SK-N-SH treated with all-trans-retinoic acid at 6 μM for 48 hours (cell line): ENCODE results near the gene HDDC3.

Source experiments
- ATAC-seq: fragments of 200-7000 bp; cut with Tn5 transposase; 3 replicates; pipeline ENCODE4 v1.9.1; 2020; ENCODE audit warnings: mild to moderate bottlenecking, moderate library complexity
- ARNTL ChIP-seq: fragments of 450-650 bp; formaldehyde crosslinking; IDR thresholded peaks from 2 replicates; pipeline ENCODE4 v1.5.0; 2020; ENCODE audit warnings: low read depth, mild to moderate bottlenecking, moderate library complexity, borderline replicate concordance
- BACH2 ChIP-seq: fragments of 250-450 bp; sonication (Bioruptor Pico); IDR thresholded peaks from 2 replicates; pipeline ENCODE4 v1.9.0; 2021; ENCODE audit warnings: mild to moderate bottlenecking, borderline replicate concordance
- ESRRG ChIP-seq: fragments of 250-450 bp; sonication (Bioruptor Pico); IDR thresholded peaks from 2 replicates; pipeline ENCODE4 v1.6.1; 2021; ENCODE audit warnings: mild to moderate bottlenecking
- GLIS3 ChIP-seq: fragments of 250-450 bp; sonication (Bioruptor Pico); IDR thresholded peaks from 2 replicates; pipeline ENCODE4 v1.5.0; 2020; ENCODE audit warnings: mild to moderate bottlenecking, moderate library complexity
- ISL1 ChIP-seq: fragments of 250-450 bp; sonication (Bioruptor Pico); IDR thresholded peaks from 2 replicates; pipeline ENCODE4 v2.1.2; 2022; ENCODE audit warnings: mild to moderate bottlenecking, moderate library complexity
- OSR1 ChIP-seq: fragments of 250-450 bp; sonication (Bioruptor Pico); IDR thresholded peaks from 2 replicates; pipeline ENCODE4 v1.8.0; 2022; ENCODE audit warnings: moderate library complexity, mild to moderate bottlenecking, inconsistent platforms
- PPARA ChIP-seq: fragments of 250-450 bp; sonication (Bioruptor Pico); IDR thresholded peaks from 2 replicates; pipeline ENCODE4 v1.5.0; 2020; ENCODE audit warnings: mild to moderate bottlenecking, borderline replicate concordance
- RARB ChIP-seq: fragments of 250-450 bp; sonication (Bioruptor Pico); IDR thresholded peaks from 2 replicates; pipeline ENCODE4 v1.8.0; 2021; ENCODE audit warnings: mild to moderate bottlenecking, moderate library complexity
- SNAI2 ChIP-seq: fragments of 250-450 bp; sonication (Bioruptor Pico); IDR thresholded peaks from 2 replicates; pipeline ENCODE4 v1.5.0; 2020; ENCODE audit warnings: mild to moderate bottlenecking, moderate library complexity
- TCF4 ChIP-seq: fragments of 250-450 bp; sonication (Bioruptor Pico); IDR thresholded peaks from 2 replicates; pipeline ENCODE4 v1.8.0; 2021; ENCODE audit warnings: mild to moderate bottlenecking, moderate library complexity, borderline replicate concordance
- TOX ChIP-seq: fragments of 250-450 bp; sonication (Bioruptor Pico); IDR thresholded peaks from 2 replicates; pipeline ENCODE4 v1.8.0; 2021; ENCODE audit warnings: mild to moderate bottlenecking, moderate library complexity, borderline replicate concordance
- ZC3H10 ChIP-seq: fragments of 250-450 bp; sonication (Bioruptor Pico); IDR thresholded peaks from 2 replicates; pipeline ENCODE4 v1.5.1; 2021; ENCODE audit warnings: mild to moderate bottlenecking, moderate library complexity
- ZFP30 ChIP-seq: fragments of 450-650 bp; formaldehyde crosslinking; IDR thresholded peaks from 2 replicates; pipeline ENCODE4 v1.5.0; 2022; ENCODE audit warnings: mild to moderate bottlenecking, moderate library complexity
- ZNF565 ChIP-seq: fragments of 450-650 bp; formaldehyde crosslinking; conservative IDR thresholded peaks from 2 replicates; pipeline ENCODE4 v1.5.0; 2020; ENCODE audit warnings: low read depth, mild to moderate bottlenecking, moderate library complexity
- ZNF8 ChIP-seq: fragments of 450-650 bp; formaldehyde crosslinking; IDR thresholded peaks from 2 replicates; pipeline ENCODE4 v1.5.0; 2020; ENCODE audit warnings: mild to moderate bottlenecking, moderate library complexity
- TF ChIP-seq, protein P1 (sequence below): fragments of 250-450 bp; sonication (Bioruptor Pico); IDR thresholded peaks from 2 replicates; pipeline ENCODE4 v1.5.0; 2020; ENCODE audit warnings: mild to moderate bottlenecking, moderate library complexity
- TF ChIP-seq, protein P2 (sequence below): fragments of 250-450 bp; sonication (Bioruptor Pico); IDR thresholded peaks from 2 replicates; pipeline ENCODE4 v1.5.1; 2020; ENCODE audit warnings: low read depth, mild to moderate bottlenecking, moderate library complexity
- TF ChIP-seq, protein P3 (sequence below): fragments of 250-450 bp; sonication (Bioruptor Pico); IDR thresholded peaks from 2 replicates; pipeline ENCODE4 v1.8.0; 2020; ENCODE audit warnings: mild to moderate bottlenecking, moderate library complexity, borderline replicate concordance
- TF ChIP-seq, protein P4 (sequence below): fragments of 250-450 bp; sonication (Bioruptor Pico); IDR thresholded peaks from 2 replicates; pipeline ENCODE4 v1.5.1; 2021; ENCODE audit warnings: mild to moderate bottlenecking, moderate library complexity
- TF ChIP-seq, protein P5 (sequence below): fragments of 250-450 bp; sonication (Bioruptor Pico); IDR thresholded peaks from 2 replicates; pipeline ENCODE4 v1.8.0; 2021; ENCODE audit warnings: low read depth, mild to moderate bottlenecking, moderate library complexity, borderline replicate concordance

The HDDC3 gene

DNA sequence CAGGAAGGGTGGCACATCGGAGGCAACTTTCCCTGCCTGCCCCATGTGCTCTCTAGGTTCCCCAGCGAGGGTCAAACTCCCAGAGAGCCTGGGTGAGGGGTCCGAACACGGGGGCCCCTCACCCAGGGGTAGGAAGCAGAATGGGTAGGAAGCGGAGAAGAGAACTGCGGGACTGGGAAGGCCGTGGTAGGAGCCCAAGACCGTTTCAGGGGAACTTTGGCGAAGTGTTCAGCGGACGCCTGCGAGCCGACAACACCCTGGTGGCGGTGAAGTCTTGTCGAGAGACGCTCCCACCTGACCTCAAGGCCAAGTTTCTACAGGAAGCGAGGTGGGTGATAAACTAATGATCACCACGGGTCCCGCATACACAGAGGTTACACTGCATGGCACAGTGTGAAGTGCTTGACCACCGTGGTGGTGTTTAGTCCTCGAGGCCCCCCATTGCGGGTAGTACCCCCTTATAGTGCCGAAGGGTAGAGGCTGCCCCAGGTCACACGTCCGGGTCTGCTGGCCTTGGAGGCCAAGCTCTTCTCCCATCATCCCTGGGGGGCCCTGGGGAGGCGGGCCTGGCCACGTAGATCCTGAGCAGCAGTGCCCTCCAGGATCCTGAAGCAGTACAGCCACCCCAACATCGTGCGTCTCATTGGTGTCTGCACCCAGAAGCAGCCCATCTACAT is 39.7 kb downstream of the HDDC3 start:
- no peak for ATAC-seq
- TF ChIP-seq ESRRG (CRISPR knock-in tag) = no peak
- no peak for TF ChIP-seq PPARA (CRISPR knock-in tag)
- TF ChIP-seq ISL1 (CRISPR knock-in tag) = no peak
- TF ChIP-seq ZNF565 (CRISPR knock-in tag) = no peak

DNA sequence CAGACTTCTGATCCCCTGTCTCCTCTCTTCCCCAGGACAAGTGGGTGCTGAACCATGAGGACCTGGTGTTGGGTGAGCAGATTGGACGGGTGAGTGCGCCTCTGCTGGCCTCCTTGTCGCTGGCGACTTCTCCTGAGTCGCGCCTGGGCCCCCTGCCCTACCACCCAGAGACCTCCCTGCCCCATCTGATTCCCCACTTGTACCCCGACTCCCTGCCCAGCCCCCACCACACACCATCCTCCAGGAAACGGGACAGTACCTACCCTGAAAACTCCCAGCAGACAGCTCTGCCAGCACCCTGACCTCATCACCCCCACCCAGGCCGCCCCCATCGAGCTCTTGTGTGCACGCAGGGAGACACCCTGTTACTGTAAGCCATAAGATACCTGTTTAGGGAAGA is 40.3 kb downstream of the HDDC3 start:
- ATAC-seq = no peak

DNA sequence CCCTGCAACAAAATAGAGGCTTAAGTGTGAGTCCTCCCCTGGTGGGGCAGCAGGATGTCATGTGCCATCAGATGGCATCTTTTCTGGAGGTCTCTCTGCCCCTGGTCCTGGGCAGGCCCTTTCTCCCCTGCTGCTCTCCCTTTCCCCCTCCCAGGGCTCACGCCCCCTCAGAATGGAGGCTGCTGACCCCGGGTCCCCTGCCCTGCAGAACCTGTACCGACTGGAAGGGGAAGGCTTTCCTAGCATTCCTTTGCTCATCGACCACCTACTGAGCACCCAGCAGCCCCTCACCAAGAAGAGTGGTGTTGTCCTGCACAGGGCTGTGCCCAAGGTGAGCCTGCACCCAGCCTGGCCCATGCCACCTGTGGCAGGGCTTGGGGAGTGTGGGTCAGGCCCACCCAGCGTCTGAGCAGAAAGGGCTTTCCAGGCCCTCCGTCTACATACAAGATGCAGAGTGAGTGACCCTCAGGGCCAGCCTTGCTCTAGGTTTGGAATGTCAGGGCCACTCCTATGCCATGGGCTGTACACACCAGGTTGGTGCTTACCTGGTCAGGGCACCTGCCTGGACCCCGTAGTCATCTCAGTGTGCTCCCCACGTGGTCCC is 40.9 kb downstream of the HDDC3 start:
- ATAC-seq = no peak

More for the DNA sequence above, 40.3 kb downstream of the HDDC3 start:
- TF ChIP-seq, protein P1, sequence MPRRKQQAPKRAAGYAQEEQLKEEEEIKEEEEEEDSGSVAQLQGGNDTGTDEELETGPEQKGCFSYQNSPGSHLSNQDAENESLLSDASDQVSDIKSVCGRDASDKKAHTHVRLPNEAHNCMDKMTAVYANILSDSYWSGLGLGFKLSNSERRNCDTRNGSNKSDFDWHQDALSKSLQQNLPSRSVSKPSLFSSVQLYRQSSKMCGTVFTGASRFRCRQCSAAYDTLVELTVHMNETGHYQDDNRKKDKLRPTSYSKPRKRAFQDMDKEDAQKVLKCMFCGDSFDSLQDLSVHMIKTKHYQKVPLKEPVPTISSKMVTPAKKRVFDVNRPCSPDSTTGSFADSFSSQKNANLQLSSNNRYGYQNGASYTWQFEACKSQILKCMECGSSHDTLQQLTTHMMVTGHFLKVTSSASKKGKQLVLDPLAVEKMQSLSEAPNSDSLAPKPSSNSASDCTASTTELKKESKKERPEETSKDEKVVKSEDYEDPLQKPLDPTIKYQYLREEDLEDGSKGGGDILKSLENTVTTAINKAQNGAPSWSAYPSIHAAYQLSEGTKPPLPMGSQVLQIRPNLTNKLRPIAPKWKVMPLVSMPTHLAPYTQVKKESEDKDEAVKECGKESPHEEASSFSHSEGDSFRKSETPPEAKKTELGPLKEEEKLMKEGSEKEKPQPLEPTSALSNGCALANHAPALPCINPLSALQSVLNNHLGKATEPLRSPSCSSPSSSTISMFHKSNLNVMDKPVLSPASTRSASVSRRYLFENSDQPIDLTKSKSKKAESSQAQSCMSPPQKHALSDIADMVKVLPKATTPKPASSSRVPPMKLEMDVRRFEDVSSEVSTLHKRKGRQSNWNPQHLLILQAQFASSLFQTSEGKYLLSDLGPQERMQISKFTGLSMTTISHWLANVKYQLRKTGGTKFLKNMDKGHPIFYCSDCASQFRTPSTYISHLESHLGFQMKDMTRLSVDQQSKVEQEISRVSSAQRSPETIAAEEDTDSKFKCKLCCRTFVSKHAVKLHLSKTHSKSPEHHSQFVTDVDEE (CRISPR knock-in tag) = no peak
- TF ChIP-seq BACH2 (CRISPR knock-in tag) (no peak), ISL1 (CRISPR knock-in tag) (no peak), TCF4 (CRISPR knock-in tag) (no peak), SNAI2 (CRISPR knock-in tag) (no peak), ZC3H10 (CRISPR knock-in tag) (no peak), ZFP30 (CRISPR knock-in tag) (no peak), PPARA (CRISPR knock-in tag) (no peak), OSR1 (no peak), ZNF565 (CRISPR knock-in tag) (no peak), ZNF8 (CRISPR knock-in tag) (no peak), ESRRG (CRISPR knock-in tag) (no peak), GLIS3 (no peak), TOX (CRISPR knock-in tag) (no peak), ARNTL (CRISPR knock-in tag) (no peak)
- TF ChIP-seq, protein P2, sequence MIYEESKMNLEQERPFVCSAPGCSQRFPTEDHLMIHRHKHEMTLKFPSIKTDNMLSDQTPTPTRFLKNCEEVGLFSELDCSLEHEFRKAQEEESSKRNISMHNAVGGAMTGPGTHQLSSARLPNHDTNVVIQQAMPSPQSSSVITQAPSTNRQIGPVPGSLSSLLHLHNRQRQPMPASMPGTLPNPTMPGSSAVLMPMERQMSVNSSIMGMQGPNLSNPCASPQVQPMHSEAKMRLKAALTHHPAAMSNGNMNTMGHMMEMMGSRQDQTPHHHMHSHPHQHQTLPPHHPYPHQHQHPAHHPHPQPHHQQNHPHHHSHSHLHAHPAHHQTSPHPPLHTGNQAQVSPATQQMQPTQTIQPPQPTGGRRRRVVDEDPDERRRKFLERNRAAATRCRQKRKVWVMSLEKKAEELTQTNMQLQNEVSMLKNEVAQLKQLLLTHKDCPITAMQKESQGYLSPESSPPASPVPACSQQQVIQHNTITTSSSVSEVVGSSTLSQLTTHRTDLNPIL (CRISPR knock-in tag) = no peak
- TF ChIP-seq, protein P3, sequence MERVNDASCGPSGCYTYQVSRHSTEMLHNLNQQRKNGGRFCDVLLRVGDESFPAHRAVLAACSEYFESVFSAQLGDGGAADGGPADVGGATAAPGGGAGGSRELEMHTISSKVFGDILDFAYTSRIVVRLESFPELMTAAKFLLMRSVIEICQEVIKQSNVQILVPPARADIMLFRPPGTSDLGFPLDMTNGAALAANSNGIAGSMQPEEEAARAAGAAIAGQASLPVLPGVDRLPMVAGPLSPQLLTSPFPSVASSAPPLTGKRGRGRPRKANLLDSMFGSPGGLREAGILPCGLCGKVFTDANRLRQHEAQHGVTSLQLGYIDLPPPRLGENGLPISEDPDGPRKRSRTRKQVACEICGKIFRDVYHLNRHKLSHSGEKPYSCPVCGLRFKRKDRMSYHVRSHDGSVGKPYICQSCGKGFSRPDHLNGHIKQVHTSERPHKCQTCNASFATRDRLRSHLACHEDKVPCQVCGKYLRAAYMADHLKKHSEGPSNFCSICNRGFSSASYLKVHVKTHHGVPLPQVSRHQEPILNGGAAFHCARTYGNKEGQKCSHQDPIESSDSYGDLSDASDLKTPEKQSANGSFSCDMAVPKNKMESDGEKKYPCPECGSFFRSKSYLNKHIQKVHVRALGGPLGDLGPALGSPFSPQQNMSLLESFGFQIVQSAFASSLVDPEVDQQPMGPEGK = no peak
- TF ChIP-seq, protein P4, sequence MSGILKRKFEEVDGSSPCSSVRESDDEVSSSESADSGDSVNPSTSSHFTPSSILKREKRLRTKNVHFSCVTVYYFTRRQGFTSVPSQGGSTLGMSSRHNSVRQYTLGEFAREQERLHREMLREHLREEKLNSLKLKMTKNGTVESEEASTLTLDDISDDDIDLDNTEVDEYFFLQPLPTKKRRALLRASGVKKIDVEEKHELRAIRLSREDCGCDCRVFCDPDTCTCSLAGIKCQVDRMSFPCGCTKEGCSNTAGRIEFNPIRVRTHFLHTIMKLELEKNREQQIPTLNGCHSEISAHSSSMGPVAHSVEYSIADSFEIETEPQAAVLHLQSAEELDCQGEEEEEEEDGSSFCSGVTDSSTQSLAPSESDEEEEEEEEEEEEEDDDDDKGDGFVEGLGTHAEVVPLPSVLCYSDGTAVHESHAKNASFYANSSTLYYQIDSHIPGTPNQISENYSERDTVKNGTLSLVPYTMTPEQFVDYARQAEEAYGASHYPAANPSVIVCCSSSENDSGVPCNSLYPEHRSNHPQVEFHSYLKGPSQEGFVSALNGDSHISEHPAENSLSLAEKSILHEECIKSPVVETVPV (CRISPR knock-in tag) = no peak
- TF ChIP-seq, protein P5, sequence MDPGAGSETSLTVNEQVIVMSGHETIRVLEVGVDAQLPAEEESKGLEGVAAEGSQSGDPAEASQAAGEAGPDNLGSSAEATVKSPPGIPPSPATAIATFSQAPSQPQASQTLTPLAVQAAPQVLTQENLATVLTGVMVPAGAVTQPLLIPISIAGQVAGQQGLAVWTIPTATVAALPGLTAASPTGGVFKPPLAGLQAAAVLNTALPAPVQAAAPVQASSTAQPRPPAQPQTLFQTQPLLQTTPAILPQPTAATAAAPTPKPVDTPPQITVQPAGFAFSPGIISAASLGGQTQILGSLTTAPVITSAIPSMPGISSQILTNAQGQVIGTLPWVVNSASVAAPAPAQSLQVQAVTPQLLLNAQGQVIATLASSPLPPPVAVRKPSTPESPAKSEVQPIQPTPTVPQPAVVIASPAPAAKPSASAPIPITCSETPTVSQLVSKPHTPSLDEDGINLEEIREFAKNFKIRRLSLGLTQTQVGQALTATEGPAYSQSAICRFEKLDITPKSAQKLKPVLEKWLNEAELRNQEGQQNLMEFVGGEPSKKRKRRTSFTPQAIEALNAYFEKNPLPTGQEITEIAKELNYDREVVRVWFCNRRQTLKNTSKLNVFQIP (CRISPR knock-in tag) = no peak

More for the DNA sequence above, 40.9 kb downstream of the HDDC3 start:
- TF ChIP-seq, protein P5 (CRISPR knock-in tag) = no peak
- TF ChIP-seq RARB (CRISPR knock-in tag) (no peak), ZFP30 (CRISPR knock-in tag) (no peak), GLIS3 (no peak)
